DMS 273 treated with DMSO at 0.1 percent for 48 hours (cell line): ENCODE measurements around the gene GPS1.

Source experiments
- DNase-seq: peaks from one replicate; lab custom pipeline; 2025; lab: John Stamatoyannopoulos, UW

GPS1 gene

GRCh38 chr17:82079001-82079677 is 27.4 kb downstream of the GPS1 start:
- DNase-seq: no peak

DNA sequence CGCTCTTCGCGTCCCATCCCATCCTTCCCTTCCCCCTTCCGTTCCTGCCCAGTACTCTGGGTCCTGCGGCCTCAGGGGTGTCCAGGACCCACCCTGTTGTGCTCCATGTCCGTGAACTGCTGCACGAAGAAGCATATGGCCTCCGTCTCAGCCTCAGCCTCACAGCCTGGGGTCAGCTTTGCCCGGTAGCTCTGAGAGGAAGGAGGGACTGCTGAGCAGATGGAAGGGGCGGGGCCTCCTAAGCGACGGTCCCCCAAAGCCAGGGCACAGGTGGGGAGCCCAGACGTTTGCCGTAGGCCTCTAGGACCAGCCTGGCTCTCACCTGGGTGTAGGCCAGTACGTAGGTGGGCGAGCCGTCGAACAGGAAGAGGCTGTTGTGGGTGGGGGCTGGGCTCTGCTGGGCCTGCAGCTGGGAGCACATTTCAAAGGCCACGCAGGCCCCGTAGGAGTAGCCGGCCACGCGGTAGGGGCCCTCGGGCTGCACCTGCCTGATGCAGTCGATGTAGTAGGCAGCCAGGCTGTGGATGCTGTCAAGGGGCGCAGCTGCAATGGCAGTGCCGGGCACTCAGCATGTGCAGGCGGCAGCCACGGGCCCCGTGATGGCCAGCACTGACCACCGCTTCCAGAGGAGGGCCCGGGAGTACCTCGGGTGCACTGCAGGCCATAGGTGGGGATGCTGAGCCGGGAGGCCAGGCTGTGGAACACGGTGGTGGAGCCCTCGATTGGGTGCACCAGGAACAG is 28.5 kb downstream of the GPS1 start:
- DNase-seq: no peak

- DNase-seq: no peak
Observed at GRCh38 chr17:82080789-82081464, 29.2 kb downstream of the GPS1 start.

DNA sequence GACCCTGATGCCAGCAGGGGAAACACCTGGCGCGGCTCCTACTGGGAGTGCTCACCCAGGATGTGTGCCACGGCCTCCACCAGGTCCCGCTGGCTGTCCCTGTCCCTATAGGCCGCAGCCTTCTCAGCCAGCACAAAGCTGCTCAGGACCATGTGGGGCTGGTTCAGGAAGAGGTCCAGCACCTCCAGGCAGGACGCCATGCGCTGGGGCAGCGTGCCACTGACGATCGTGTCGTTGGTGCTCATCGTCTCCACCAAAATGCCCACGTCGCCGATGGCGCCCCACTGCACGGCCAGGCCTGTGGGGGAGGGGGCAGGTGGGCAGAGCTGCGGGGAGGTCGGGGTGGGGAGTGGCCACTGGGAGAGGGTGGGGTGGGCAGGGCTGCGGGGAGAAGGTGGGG is 29.8 kb downstream of the GPS1 start:
- DNase-seq: no peak

- no peak for DNase-seq
Observed at GRCh38 chr17:82081966-82082365, 30.3 kb downstream of the GPS1 start.

DNA sequence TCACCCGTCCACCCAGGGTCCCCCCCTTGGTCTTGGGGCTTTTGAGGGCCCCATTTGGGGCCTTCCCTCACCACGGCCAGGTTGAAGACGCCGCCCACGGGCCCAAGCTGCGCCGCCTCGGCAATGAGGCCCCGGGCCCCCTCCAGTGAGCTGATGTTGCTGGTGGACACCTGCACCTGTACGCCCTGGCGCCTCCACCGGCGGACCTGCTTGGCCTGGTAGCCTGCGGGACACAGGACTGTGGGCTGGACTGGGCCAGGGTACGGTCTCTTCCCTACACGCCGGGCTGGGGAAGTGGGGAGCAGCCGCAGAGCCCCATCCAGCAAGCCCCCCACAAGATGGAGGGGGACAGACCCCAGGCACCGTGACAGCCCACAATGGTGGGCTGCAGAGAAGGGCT is 30.8 kb downstream of the GPS1 start:
- DNase-seq: no peak

DNA sequence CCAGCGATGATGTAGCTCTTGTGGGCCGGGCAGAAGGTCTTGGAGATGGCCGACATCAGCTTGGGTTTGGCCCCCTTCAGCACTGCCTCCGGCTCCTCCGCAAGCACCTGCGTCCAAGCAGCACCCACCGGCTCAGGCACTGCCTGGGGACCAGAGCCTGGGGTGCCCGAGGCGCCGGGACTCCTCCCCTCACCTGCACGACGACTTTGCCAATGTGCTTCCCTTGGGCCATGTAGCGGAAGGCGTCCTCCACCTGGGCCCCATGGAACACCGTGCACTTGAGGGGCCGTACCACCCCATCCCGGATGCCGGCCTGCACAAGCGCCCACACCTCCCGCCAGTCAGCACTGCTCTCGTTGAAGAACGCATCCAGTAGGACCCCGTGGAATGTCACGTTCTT is 31.3 kb downstream of the GPS1 start:
- no peak for DNase-seq

DNA sequence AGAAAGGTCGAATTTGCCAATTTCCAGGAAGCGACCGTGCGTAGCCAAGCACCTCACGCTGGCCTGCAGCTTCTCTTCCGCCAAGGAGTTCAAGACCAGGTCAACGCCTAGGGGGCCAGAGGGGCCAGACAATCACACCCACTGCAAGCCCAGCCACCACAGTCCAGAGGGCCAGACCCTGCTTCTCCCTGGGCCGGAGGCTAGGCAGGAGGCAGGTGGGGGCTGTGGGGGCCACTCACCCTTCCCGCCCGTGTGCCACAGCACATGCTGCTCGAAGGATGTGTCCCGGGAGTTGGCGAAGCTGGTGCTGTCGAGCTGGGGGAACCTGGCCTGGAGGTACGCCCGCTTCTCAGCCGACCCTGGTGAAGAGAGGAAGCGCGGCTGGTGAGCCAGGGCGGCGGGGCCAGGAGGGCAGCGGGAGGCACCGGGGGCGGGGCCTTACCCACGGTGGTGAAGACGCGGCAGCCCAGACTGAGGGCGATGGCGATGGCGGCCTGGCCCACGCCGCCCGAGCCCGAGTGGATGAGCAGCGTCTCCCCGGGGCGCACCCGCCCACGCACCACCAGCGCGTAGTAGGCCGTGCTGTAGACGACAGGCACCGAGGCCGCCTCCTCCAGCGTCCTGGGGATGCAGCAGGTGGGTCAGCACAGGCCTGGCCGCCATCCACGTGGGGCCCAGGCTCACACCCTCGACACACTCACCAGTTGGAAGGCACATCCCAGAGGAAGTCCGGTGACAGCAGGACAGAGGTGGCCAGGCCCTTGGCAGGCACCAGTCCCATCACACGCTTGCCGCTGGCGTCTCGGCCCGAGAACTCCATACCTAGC is 32.0 kb downstream of the GPS1 start:
- DNase-seq: no peak

- DNase-seq: no peak
Observed at GRCh38 chr17:82084373-82085030, 32.8 kb downstream of the GPS1 start.

DNA sequence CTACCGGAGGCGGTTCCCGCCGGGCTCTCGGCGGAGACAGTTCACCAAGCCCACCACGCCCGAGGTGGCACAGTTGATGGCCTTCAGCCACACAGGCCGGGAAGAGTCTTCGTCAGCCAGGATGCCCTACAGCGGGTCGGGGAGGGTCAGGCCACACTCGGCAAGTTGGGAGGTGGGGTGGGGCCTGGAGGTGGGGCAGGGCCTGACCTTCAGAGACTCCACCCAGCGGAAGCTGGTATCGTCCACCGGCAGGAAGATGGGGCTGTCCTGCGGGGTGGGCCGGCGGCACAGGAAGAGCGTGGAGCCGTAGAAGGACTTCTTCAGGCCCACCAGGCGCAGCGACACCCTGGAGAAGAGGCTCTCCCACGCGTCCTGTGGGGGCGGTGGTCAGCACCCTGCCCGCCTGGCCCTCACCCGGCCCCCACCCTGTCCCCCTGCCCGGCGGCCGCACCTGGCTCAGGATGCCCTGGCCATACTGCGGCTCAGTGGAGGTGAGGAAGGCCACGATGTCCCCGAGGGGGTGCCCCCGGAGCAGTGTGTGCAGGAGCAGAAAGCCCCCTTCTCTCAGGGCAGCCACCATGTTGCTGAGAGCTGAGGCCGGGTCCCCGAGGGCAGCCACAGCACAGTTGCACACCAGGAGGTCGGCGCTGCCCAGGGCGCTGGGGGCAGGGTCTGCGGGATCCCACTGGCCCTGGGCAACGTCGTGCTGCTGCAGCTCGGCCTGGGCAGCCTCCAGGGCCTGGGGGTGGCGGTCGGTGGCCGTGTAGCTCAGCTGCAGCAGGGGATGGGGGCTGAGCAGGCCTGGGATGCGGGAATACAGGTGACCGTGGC is 33.5 kb downstream of the GPS1 start:
- DNase-seq: no peak

DNA sequence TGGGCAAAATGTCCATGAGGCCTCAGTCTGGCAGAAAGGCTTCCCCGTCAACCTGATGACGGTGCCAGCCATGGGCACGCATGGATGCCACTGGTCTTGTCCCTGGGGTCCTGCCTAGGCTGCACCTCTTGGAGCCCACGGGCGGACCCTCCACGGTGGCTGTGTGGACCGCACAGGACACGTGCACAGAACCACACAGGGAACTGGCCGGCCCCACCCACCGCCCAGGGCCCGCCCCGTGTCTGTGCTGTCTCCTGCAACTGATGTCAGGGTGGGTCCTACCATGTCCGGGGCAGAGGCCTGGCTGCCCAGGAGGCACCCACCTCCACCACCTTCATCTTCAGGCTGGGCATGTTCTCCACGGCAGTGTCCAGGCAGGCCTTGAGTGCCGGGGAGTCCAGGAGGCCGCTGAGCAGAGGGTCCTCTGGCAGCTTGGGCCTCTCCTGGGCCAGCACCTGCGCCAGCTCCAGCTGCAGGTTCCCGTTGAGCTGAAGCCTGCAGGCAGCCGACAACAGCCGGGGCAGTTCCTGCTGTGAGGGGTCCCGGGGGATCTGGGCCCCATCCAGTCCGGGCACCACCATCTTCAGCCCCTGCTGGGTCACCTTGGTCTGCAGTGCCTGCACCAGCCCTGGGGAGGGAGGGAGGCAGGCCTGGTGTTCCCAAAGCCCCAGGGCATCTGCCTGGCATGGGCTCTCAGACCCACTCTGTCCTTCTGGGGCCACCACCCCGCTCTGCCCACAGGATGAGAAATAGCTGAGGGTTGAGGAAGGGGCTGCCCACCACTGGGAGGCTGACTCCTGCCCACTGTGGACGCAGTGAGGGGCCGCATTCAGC is 34.5 kb downstream of the GPS1 start:
- DNase-seq: no peak

DNA sequence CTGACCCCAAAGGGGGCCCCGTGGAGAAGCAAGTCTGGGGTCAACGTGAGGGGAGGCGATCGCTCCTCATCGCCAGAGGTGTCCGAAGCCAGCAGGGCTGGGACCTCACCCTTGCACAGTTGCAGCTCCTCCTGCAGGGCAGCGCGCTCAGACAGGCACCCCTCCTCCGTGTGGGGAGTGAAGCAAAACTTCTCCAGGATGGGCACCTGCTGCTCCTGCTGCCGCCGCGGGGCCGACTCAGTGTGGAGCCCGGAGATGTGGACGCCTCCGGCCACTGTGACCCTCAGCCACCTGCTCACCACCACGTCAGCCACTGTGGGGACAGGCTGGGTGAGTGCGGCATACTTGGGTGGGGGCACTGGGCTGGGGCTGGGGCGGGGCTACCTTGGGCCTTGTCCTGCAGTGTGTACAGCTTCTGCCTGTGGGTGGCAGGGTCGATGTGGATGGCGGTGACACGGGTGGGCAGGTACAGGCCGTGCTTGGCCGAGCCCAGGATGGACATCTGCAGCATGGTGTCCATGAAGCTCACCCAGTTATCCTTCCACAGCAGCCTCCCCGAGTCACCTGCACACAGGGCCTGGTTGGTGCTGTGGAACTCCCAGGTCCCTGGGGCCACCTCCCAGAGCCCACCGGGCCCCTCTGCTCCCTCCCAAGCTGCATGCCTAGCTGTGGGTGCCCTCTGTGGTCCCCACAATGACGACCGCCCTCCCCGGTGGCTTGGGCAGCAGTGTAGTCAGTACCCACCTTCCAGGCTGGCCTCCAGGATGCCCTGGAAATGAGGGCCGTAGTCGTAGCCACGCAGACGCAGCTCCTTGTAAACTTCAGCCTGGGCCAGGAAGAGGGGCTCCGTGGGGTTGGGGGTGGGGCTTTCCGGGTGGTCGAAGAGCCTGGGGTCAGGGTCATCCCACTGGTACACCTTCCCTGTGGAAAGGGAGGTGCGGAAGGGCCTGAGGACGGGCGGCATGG is 35.5 kb downstream of the GPS1 start:
- DNase-seq: no peak

- DNase-seq: no peak
Observed at GRCh38 chr17:82087961-82088837, 36.5 kb downstream of the GPS1 start.

DNA sequence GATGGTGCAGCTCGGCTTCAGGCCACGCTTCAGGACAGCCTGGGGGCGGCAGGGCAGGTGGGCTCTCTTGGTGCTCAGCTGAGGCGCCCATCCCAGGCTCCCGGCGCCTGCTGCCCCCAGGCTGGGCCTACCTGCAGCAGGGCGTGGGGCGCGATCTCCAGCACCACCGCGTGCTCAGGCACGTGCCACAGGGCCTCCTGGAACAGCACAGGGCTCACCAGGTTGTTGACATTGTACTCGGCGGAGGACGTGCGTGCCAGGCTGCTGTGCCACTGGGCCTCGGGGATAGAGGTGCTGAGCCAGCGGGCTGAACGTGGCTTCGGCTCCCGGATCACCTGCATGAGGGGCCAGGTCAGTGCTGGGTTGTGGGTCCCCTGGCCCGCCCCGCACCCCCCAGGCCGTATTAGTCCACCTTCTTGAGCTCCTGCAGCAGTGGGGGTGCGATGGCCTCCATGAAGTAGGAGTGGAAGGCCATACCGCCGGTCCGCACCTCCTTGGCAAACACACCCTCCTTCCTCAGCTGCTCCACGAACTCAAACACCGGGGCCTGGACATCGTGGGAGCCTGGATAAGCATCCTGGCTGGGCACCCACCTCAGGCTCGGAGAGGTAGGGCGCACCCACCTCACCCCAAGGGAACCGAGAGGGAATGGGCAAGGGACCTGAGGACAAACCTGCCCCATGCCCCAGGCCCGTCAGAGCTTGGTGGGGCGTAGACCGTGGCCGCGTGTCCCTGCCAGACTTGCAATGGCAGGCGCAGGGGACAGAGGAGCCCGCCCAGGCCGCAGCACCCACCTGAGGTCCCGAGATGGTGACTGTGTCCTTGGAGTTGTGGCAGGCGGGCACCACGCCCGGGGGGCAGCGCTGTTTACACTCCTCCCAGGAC is 37.4 kb downstream of the GPS1 start:
- no peak for DNase-seq

- no peak for DNase-seq
Observed at GRCh38 chr17:82089723-82090548, 38.2 kb downstream of the GPS1 start.
